Iris pigment epithelial cell (primary cell): ENCODE measurements around the gene LRRC8D.
A peak's percentile ranks its signal among the peaks of the same experiment; 100 is the strongest.

Source experiments
- DNase-seq: peaks from one replicate; pipeline ENCODE4 v3.0.0-alpha.2; 2011; ENCODE audit warnings: low read depth

LRRC8D gene

GRCh38 chr1:89807983-89808382 lies 12.8 kb upstream of the LRRC8D start:
- no peak for DNase-seq

- DNase-seq: peak; percentile 26
These were observed 12.3 kb upstream of the LRRC8D start for GRCh38 chr1:89808441-89809117.

GRCh38 chr1:89809556-89809955 lies 11.3 kb upstream of the LRRC8D start:
- DNase-seq: peak; percentile 67

- DNase-seq: no peak
These were observed 10.5 kb upstream of the LRRC8D start for GRCh38 chr1:89810302-89810701.

GRCh38 chr1:89810880-89811279 lies 10.0 kb upstream of the LRRC8D start:
- no peak for DNase-seq

GRCh38 chr1:89812992-89813391 lies 7.8 kb upstream of the LRRC8D start:
- DNase-seq: peak; percentile 47

GRCh38 chr1:89815040-89815439 lies 5.8 kb upstream of the LRRC8D start:
- no peak for DNase-seq

- no peak for DNase-seq
These were observed 5.2 kb upstream of the LRRC8D start for GRCh38 chr1:89815611-89816010.

- DNase-seq: no peak
These were observed 4.5 kb upstream of the LRRC8D start for GRCh38 chr1:89816366-89816765.

- DNase-seq: peak; percentile 40
These were observed 683 bp downstream of the LRRC8D start for GRCh38 chr1:89821322-89822108.

- no peak for DNase-seq
These were observed 1.5 kb downstream of the LRRC8D start for GRCh38 chr1:89822109-89822962.

- peak; percentile 75 for DNase-seq
These were observed 2.3 kb downstream of the LRRC8D start for GRCh38 chr1:89822999-89823628.

- DNase-seq: no peak
These were observed 3.0 kb downstream of the LRRC8D start for GRCh38 chr1:89823679-89824292.

GRCh38 chr1:89826594-89826993 lies 5.8 kb downstream of the LRRC8D start:
- DNase-seq: no peak

GRCh38 chr1:89827330-89827729 lies 6.5 kb downstream of the LRRC8D start:
- DNase-seq: no peak

- DNase-seq: no peak
These were observed 7.1 kb downstream of the LRRC8D start for GRCh38 chr1:89827902-89828301.

- DNase-seq: no peak
These were observed 8.4 kb downstream of the LRRC8D start for GRCh38 chr1:89829186-89829585.

GRCh38 chr1:89831462-89832120 lies 10.8 kb downstream of the LRRC8D start:
- no peak for DNase-seq

GRCh38 chr1:89832496-89833127 lies 11.8 kb downstream of the LRRC8D start:
- no peak for DNase-seq

GRCh38 chr1:89833183-89834082 lies 12.6 kb downstream of the LRRC8D start:
- DNase-seq: no peak
